Thyroid gland (tissue), 4 donors: Measurements from ENCODE around the gene SSC4D. TPM values are rescaled to one million over a fixed set of nuclear protein-coding genes. Genes with fewer than 3 reads are reported as not detected.
A peak's percentile ranks its signal among the peaks of the same experiment; 100 is the strongest.

Source experiments
- DNase-seq, 2 donors: peaks; one replicate each; pipeline ENCODE4 v3.0.0-alpha.2; 2019
- H3K27ac ChIP-seq, 3 donors: fragments of 200-600 bp; sonication (generic); 1 replicate in 2 of 3; 2 replicates in 1 of 3; pipeline ENCODE4 v1.5.1; 2016 to 2019; ENCODE audit warnings: mild to moderate bottlenecking in 1 of 3, moderate library complexity in 1 of 3
- H3K27me3 ChIP-seq: fragments of 200-600 bp; sonication (generic); one replicate; pipeline ENCODE4 v1.5.1; 2019
- H3K36me3 ChIP-seq, 2 donors: fragments of 200-600 bp; sonication (generic); one replicate each; pipeline ENCODE4 v1.5.1; 2016 to 2019
- H3K4me1 ChIP-seq, 2 donors: fragments of 200-600 bp; sonication (generic); one replicate each; pipeline ENCODE4 v1.5.1; 2017 to 2019
- H3K4me3 ChIP-seq, 3 donors: fragments of 200-600 bp; sonication (generic); replicated peaks in 1 of 3; 1 replicate in 2 of 3; 2 replicates in 1 of 3; pipeline ENCODE4 v1.5.1; 2016; ENCODE audit warnings: mild to moderate bottlenecking in 1 of 3
- H3K9me3 ChIP-seq: fragments of 200-600 bp; sonication (generic); one replicate; pipeline ENCODE4 v1.5.1; 2017
- POLR2A ChIP-seq, 2 donors: fragments of 450-650 bp; IDR thresholded peaks; one replicate each; pipeline ENCODE4 v1.6.1; 2017; ENCODE audit warnings: antibody characterized with exemption in 2 of 2, mild to moderate bottlenecking in 2 of 2, moderate library complexity in 1 of 2
- WGBS, 2 donors: methylation state at CpG; one replicate each; pipeline ENCODE4 v1.1.5; 2017; 5-methylcytosine and 5-hydroxymethylcytosine counted together
- intact Hi-C: fragments of 100-400 bp; cut with DNase I; formaldehyde crosslinking; loops from one replicate; pipeline ENCODE4 v1.15.1; 2023
- total RNA-seq, 4 donors: library from RNA; depleted of rRNA; stranded (reverse); fragments of >200 nt; gene quantifications; one replicate each; pipeline ENCODE4 v1.2.3, GENCODE V29; 2016
- TF ChIP-seq, protein P1 (sequence below), 6 experiments: fragments of 200-600 bp in 3 of 6; fragments of 450-650 bp in 3 of 6; sonication (generic) in 3 of 6; IDR thresholded peaks; one replicate each; pipeline ENCODE4 v1.5.1; 2016 to 2019; ENCODE audit warnings: antibody characterized with exemption in 6 of 6, mild to moderate bottlenecking in 2 of 6, inconsistent platforms in 1 of 6, moderate library complexity in 1 of 6

Gene SSC4D
- total RNA-seq, 4 donors from 2014 or later = 3.6 to 14.0 (median 13.4) TPM

DNA sequence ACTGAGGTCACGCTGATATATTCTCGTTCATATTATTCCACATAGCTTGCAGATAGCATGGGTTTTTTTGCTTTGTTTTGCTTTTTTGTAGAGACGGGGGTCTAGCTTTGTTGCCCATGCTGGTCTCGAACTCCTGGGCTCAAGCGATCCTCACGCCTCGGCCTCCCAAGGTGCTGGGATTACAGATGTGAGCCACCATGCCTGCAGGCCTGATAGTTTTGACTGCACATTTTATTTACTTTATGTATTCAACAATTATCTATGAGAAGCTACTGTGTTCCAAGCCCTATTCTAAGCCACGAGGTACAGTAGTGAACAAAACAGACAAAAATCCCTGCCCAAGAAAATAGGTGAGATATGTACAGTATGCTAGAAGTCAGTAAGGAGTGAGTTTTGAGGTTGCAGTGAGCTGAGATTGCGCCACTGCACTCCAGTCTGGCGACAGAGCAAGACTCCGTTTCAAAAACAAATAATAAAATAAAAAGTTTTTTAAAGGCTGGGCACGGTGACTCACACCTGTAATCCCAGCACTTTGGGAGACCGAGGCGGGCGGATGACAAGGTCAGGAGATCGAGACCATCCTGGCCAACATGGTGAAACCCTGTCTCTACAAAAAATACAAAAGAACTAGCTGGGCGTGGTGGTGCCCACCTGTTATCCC is 49.4 kb downstream of the SSC4D start:
- H3K9me3 ChIP-seq = no peaks in the 10 kb centered on the region
- TF ChIP-seq POLR2A (IDR thresholded peaks at IDR 0.05) = no peak
- TF ChIP-seq, protein P1, sequence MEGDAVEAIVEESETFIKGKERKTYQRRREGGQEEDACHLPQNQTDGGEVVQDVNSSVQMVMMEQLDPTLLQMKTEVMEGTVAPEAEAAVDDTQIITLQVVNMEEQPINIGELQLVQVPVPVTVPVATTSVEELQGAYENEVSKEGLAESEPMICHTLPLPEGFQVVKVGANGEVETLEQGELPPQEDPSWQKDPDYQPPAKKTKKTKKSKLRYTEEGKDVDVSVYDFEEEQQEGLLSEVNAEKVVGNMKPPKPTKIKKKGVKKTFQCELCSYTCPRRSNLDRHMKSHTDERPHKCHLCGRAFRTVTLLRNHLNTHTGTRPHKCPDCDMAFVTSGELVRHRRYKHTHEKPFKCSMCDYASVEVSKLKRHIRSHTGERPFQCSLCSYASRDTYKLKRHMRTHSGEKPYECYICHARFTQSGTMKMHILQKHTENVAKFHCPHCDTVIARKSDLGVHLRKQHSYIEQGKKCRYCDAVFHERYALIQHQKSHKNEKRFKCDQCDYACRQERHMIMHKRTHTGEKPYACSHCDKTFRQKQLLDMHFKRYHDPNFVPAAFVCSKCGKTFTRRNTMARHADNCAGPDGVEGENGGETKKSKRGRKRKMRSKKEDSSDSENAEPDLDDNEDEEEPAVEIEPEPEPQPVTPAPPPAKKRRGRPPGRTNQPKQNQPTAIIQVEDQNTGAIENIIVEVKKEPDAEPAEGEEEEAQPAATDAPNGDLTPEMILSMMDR (IDR thresholded peaks at IDR 0.05) = no peak
- no peaks in the 10 kb centered on the region for H3K27me3 ChIP-seq
- peaks cover 21 to 37% of the 10 kb centered on the region in 2 donors for H3K4me1 ChIP-seq
- intact Hi-C loops = loop anchor here (5.0 kb wide), 1 partner anchor 43 kb away; no protein-coding TSS in a partner anchor
- no peak for DNase-seq
- no peaks in the 10 kb centered on the region for H3K36me3 ChIP-seq
- 83 to 84% methylated on average over 17 of the region's 17 CpGs for WGBS, 2 donors
- peak overlapping the region; percentile 99 for H3K27ac ChIP-seq
- no peak overlapping the region for H3K4me3 ChIP-seq

DNA sequence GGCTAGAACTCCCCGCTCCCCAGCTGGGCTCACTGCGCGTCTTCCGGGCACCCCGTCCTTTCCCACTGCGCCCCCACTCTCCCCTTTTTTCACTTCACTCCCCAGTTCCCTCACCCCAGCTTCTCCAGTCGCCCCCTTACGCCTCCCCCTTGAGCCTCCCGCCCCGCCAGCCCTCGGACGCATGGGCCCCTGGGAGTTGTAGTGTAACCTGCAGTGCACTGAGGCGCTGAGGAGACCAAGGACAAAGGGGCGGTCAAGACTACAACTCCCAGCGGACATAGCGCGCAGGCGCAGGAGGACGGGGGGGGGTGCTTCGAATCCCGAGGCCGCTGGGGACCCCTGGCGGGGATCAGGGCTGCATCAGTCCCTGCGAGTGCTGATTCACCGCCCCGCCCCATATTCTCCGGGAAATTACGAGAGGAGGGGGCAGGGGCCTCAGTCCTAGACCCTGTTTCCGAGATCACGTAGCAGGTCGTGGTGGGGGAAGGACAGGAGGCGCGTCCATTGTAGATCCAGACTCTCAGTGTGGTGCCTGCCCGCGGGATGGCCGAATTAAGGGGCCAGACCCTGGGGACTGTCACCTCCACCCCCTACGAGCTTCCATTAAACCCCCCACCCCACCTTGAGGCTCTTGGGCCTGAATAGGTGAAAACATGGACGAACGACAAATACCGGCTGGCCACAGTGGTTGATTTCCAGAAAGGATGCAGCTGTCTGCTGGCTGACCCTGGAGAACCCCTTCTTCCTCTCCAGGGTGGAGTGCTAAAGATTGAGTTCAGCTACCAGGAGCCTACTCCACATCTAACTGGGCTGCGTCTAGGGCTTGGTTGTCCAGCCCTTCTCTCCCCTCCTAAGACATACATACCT is 50.2 kb downstream of the SSC4D start:
- no peaks in the 10 kb centered on the region for H3K27me3 ChIP-seq
- peaks cover 25 to 34% of the 10 kb centered on the region in 2 donors for H3K4me1 ChIP-seq
- peak overlapping the region in 2 of 3 donors; percentile 89 to 97 for H3K4me3 ChIP-seq
- peak overlapping the region; percentile 99 for H3K27ac ChIP-seq
- DNase-seq = peak; percentile 98 to 99
- no peaks in the 10 kb centered on the region for H3K9me3 ChIP-seq
- H3K36me3 ChIP-seq = no peaks in the 10 kb centered on the region
- WGBS, 2 donors = 1% methylated on average over 16 to 27 of the region's 41 CpGs
- TF ChIP-seq, protein P1 (IDR thresholded peaks at IDR 0.05) = peak; percentile 28 to 94 (median 76)
- TF ChIP-seq POLR2A (IDR thresholded peaks at IDR 0.05) = no peak
- intact Hi-C loops = loop anchor here (5.0 kb wide), 1 partner anchor 42 kb away; no protein-coding TSS in a partner anchor

DNA sequence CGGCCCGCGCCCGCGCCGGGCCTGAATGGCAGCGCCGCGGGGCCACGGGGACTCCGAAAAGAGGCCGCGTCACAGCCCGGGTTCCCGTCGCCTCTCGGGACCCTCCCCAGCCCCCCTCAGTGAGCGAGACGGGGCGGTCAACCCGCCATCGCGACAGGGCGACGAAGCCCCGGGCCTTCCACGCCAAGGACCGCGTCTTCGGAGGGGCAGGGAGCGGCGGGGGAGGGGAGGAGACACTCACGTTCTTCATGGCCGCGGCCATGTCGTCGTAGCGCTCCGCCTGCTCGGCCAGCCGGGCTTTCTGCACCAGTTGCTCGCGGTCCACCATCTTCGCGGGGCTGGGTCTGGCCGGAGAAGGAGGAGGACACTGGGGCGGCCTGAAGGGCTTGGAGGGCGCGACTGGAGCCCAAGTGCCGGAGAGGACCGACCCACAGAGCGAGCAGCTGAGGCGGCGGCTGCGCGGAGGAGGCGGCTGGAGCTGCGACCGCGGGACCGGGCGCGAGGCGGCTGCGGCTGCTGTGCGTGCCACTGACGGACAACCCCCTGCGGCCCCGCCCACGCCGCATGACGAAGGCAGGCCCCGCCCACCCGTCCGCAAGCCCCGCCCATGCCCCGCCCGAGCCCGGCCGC is 50.9 kb downstream of the SSC4D start, which contains the start of gene YWHAG:
TSS of gene YWHAG (minus strand) at position 511 of the 630 bp plus-strand sequence. CDS start at position 328, 183 bp downstream.
- DNase-seq = peak; percentile 85 to 86
- no peaks in the 10 kb centered on the region for H3K36me3 ChIP-seq
- H3K27ac ChIP-seq = peak within 1 kb of the TSS; percentile 99
- TF ChIP-seq POLR2A (IDR thresholded peaks at IDR 0.05) = peak; percentile 98
- TF ChIP-seq, protein P1 (IDR thresholded peaks at IDR 0.05) = no peak
- H3K27me3 ChIP-seq = no peaks in the 10 kb centered on the region
- H3K9me3 ChIP-seq = no peaks in the 10 kb centered on the region
- peaks cover 19 to 29% of the 10 kb centered on the region in 2 donors for H3K4me1 ChIP-seq
- H3K4me3 ChIP-seq = peak within 1 kb of the TSS; percentile 75 to 97 (median 89)
- 0 to 2% methylated on average over 17 to 19 of the region's 80 CpGs for WGBS, 2 donors
- intact Hi-C loops = loop anchor here (5.0 kb wide), 1 partner anchor 41 kb away; no protein-coding TSS in a partner anchor

DNA sequence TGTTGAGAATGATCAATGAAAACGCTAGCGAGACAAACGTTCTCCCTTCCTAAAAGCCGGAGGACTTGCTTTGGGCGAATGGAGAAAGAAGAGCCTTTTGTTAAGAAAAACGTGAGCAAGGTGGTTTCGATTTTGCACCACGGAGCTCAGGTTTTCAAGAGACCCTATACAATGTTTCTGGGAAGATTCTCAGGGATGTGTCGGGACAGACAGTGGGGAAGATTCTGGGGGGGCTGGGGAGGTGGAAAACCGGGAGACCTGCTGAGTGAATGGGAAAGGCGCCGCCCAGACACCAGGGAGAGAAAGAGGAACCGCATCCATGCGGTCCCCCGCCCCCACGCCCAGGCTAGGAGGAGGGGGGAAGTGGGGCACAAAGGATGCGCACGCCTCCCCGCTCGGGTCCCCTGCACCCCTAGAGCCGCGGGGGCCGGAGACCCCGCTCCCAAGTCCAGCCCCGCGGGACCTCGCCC is 51.5 kb downstream of the SSC4D start:
- Histone ChIP-seq H3K36me3 (no peaks in the 10 kb centered on the region), H3K4me1 (peaks cover 19 to 29% of the 10 kb centered on the region in 2 donors), H3K27ac (peak overlapping the region; percentile 99), H3K27me3 (no peaks in the 10 kb centered on the region), H3K9me3 (no peaks in the 10 kb centered on the region), H3K4me3 (peak overlapping the region; percentile 75 to 97 (median 89))
- TF ChIP-seq, protein P1 (IDR thresholded peaks at IDR 0.05) = no peak
- TF ChIP-seq POLR2A (IDR thresholded peaks at IDR 0.05) = no peak
- intact Hi-C loops = loop anchor here (5.0 kb wide), 1 partner anchor 41 kb away; no protein-coding TSS in a partner anchor
- WGBS, 2 donors = 0 to 1% methylated on average over 15 to 18 of the region's 27 CpGs
- DNase-seq = peak; percentile 57 to 64
